A673 (cell line): ENCODE measurements around the gene MRPL14.

Experiments used
- CTCF ChIP-seq: fragments of 300-800, 200-600 bp; sonication (generic); conservative IDR thresholded peaks from 2 replicates; pipeline ENCODE4 v1.5.1; 2017; ENCODE audit warnings: low read depth, mild to moderate bottlenecking, antibody characterized with exemption, low read length, moderate library complexity, mixed read lengths
- EZH2 ChIP-seq: fragments of 200-600 bp; sonication (generic); IDR thresholded peaks from 2 replicates; pipeline ENCODE4 v1.6.1; 2017; ENCODE audit warnings: borderline replicate concordance, low read depth, mild to moderate bottlenecking, mixed read lengths, antibody characterized with exemption, low read length; ENCODE audit not compliant: poor library complexity, severe bottlenecking

- no peak for TF ChIP-seq CTCF
- no peak for TF ChIP-seq EZH2
Observed at GRCh38 chr6:44067173-44068139, 59.8 kb downstream of the MRPL14 start.
